Activated naive CD4-positive, alpha-beta T cell treated with anti-CD3 and anti-CD28 coated beads for 36 hours (primary cell): ENCODE measurements around the gene NDUFB6. TPM values are rescaled to one million over a fixed set of nuclear protein-coding genes. Genes with fewer than 3 reads are reported as not detected.
A peak's percentile ranks its signal among the peaks of the same experiment; 100 is the strongest.

ENCODE experiments used
- CTCF ChIA-PET: fragments of 350-600 bp; sonication (Branson Sonifier 250); formaldehyde crosslinking; loops from one replicate; lab custom pipeline; 2021; ENCODE audit warnings: antibody characterized with exemption; lab: Charles Lee
- DNase-seq: peaks from one replicate; pipeline ENCODE4 v3.0.0-alpha.2; 2020
- H3K27ac Mint-ChIP-seq: one replicate; pipeline ENCODE4 v1.8.0; 2021; ENCODE audit warnings: mild to moderate bottlenecking, mixed read lengths
- H3K27me3 Mint-ChIP-seq: one replicate; pipeline ENCODE4 v1.8.0; 2021; ENCODE audit warnings: low read depth, mixed read lengths
- H3K36me3 Mint-ChIP-seq: one replicate; pipeline ENCODE4 v1.8.0; 2021; ENCODE audit warnings: low read depth, mixed read lengths
- H3K4me1 Mint-ChIP-seq: one replicate; pipeline ENCODE4 v1.8.0; 2021; ENCODE audit warnings: low read depth, mixed read lengths
- H3K4me3 Mint-ChIP-seq: one replicate; pipeline ENCODE4 v1.8.0; 2021; ENCODE audit warnings: mild to moderate bottlenecking, moderate library complexity, mixed read lengths
- H3K9me3 Mint-ChIP-seq: one replicate; pipeline ENCODE4 v1.8.0; 2021; ENCODE audit warnings: mixed read lengths
- intact Hi-C: fragments of 100-400 bp; cut with micrococcal nuclease; formaldehyde crosslinking; loops from one replicate; pipeline ENCODE4 v1.15.1; 2023
- total RNA-seq, 2 experiments: library from RNA; stranded (reverse); gene quantifications; one replicate each; pipeline ENCODE4 v1.2.3, GENCODE V29; 2021

Gene NDUFB6
- total RNA-seq, 2 experiments from 2014 or later = 73.9 to 75.7 TPM

GRCh38 chr9:32584784-32585183 lies 11.8 kb upstream of the NDUFB6 start:
- Mint-ChIP-seq H3K36me3 (no peaks in the 10 kb centered on the region), H3K4me1 (no peaks in the 10 kb centered on the region), H3K4me3 (no peak overlapping the region), H3K27me3 (peaks cover 13% of the 10 kb centered on the region), H3K9me3 (no peaks in the 10 kb centered on the region), H3K27ac (no peak overlapping the region)
- intact Hi-C loops = no loop called here
- no peak for DNase-seq
- CTCF ChIA-PET = interaction anchor here (5.5 kb wide), 1 partner anchor 206 kb away, joined by 34 read pairs; no protein-coding TSS in a partner anchor

DNA sequence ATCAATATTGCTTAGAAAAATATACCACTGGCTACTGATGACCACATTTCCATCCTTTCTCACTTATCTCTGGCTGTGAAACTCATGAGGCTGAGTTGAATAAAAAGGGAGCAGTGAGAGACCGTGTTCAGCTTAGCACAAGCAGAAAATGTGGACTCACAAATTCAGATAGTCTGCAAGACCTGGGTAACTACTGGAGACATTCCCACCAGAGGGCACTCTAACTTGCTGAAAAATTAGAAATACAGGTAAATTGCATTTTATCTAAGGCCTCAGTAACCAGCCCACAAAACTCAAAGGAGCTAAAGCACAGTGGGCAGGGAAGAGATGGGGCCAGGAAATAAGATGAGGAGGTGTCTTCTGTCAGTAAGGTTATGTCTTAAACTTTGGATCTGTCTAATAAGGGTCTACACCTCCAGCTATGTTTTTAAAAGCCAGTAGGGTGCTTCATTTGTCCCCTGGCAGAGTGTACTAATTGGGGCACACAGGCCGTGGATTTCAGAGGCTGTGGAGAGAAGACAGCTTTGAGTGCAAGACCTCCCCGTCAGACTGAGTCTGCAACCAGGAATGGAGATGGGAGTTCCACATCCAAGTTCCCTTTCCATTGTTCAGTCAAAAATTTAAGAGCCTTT lies 8.7 kb upstream of the NDUFB6 start:
- intact Hi-C loops = loop anchor here (1.0 kb wide), 1 partner anchor 387 kb away; no protein-coding TSS in a partner anchor
- DNase-seq = peak; percentile 54
- H3K4me1 Mint-ChIP-seq = no peaks in the 10 kb centered on the region

DNA sequence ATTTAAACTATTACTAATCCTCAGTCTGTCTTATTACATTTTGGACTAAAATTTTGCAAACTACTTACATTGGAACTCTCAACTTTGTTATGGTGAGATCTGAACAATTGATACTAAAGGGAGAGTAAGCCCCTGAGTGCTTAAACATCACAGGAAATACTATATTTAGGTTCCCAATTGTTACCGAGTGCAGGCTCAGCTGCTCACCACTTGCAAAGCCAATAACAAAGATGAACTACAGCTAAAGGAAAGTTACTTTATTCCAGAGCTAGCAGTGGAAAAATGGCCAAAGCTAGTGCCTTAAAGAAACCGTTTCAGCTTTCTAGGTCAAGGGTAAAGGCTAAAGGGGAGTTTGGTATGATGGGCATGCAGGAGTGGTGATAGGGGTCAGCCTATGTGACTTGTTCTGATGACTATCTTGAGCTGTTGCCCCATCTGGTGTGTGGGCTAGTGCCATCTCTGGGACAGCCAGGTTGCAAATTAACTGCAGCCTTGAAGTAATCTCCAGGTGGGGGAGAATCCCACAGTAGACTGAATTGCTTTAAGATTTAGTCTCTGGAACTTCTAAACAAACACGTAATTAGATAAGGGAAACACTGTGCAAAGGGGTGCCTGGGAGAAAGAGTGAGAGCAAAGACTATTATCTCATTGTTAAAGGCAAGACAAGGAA lies 7.8 kb upstream of the NDUFB6 start:
- CTCF ChIA-PET = interaction anchor here (0.6 to 8.8 kb wide), 19 partner anchors 8 to 419 kb away, joined by 3 to 322 read pairs (median 5); partner anchors contain the start of genes ACO1, NDUFB6 and RIGI
- Mint-ChIP-seq H3K4me3 (no peak overlapping the region), H3K4me1 (no peaks in the 10 kb centered on the region), H3K36me3 (no peaks in the 10 kb centered on the region), H3K9me3 (no peaks in the 10 kb centered on the region), H3K27ac (no peak overlapping the region), H3K27me3 (peaks cover 15% of the 10 kb centered on the region)
- no peak for DNase-seq
- intact Hi-C loops = loop anchor here (1.0 kb wide), 1 partner anchor 388 kb away; no protein-coding TSS in a partner anchor

More for the DNA sequence above, 8.7 kb upstream of the NDUFB6 start:
- no peak overlapping the region for H3K4me3 Mint-ChIP-seq
- no peak overlapping the region for H3K27ac Mint-ChIP-seq
- peaks cover 19% of the 10 kb centered on the region for H3K27me3 Mint-ChIP-seq
- H3K9me3 Mint-ChIP-seq = no peaks in the 10 kb centered on the region
- H3K36me3 Mint-ChIP-seq = no peaks in the 10 kb centered on the region
- CTCF ChIA-PET = interaction anchor here (0.6 to 8.8 kb wide), 15 partner anchors 8 to 400 kb away, joined by 3 to 322 read pairs (median 4); partner anchors contain the start of genes ACO1 and NDUFB6

GRCh38 chr9:32579706-32580331 lies 6.9 kb upstream of the NDUFB6 start:
- intact Hi-C loops = loop anchor here (1.0 kb wide), 1 partner anchor 201 kb away; no protein-coding TSS in a partner anchor
- no peaks in the 10 kb centered on the region for H3K4me1 Mint-ChIP-seq
- H3K27ac Mint-ChIP-seq = no peak overlapping the region
- CTCF ChIA-PET = interaction anchor here (0.5 to 8.8 kb wide), 27 partner anchors 8 to 394 kb away, joined by 3 to 322 read pairs (median 4); partner anchors contain the start of genes ACO1 and RIGI
- no peak overlapping the region for H3K4me3 Mint-ChIP-seq
- H3K36me3 Mint-ChIP-seq = no peaks in the 10 kb centered on the region
- H3K27me3 Mint-ChIP-seq = peaks cover 13% of the 10 kb centered on the region
- H3K9me3 Mint-ChIP-seq = no peaks in the 10 kb centered on the region
- peak; percentile 89 for DNase-seq

DNA sequence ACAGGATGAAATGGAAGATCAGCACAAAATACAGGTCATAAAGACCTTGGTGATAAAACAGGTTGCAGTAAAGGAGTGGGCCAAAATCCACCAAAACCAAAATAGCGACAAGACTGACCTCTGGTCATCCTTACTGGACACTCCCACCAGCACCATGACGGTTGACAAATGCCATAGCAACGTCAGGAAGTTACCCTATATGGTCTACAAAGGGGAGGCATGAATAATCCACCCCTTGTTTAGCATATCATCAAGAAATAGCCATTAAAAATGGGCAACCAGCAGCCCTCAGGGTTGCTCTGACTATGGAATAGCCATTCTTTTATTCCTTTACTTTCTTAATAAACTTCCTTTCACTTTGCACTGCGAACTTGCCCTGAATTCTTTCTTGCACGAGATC lies 6.0 kb upstream of the NDUFB6 start:
- no peaks in the 10 kb centered on the region for H3K36me3 Mint-ChIP-seq
- H3K4me1 Mint-ChIP-seq = peaks cover 1% of the 10 kb centered on the region
- no peak overlapping the region for H3K27ac Mint-ChIP-seq
- no peaks in the 10 kb centered on the region for H3K9me3 Mint-ChIP-seq
- no peak for DNase-seq
- peaks cover 11% of the 10 kb centered on the region for H3K27me3 Mint-ChIP-seq
- CTCF ChIA-PET = interaction anchor here (0.7 to 8.8 kb wide), 18 partner anchors 9 to 395 kb away, joined by 3 to 322 read pairs (median 4); partner anchors contain the start of genes ACO1 and RIGI
- intact Hi-C loops = loop anchor here (1.0 kb wide), 1 partner anchor 200 kb away; no protein-coding TSS in a partner anchor
- H3K4me3 Mint-ChIP-seq = no peak overlapping the region

GRCh38 chr9:32577316-32577715 lies 4.4 kb upstream of the NDUFB6 start:
- no peak overlapping the region for H3K4me3 Mint-ChIP-seq
- CTCF ChIA-PET = interaction anchor here (8.8 kb wide), 1 partner anchor 200 kb away, joined by 322 read pairs; no protein-coding TSS in a partner anchor

GRCh38 chr9:32574858-32575257 lies 1.9 kb upstream of the NDUFB6 start:
- intact Hi-C loops = no loop called here
- Mint-ChIP-seq H3K4me1 (peaks cover 15% of the 10 kb centered on the region), H3K36me3 (peaks cover 8% of the 10 kb centered on the region), H3K27me3 (peaks cover 7% of the 10 kb centered on the region), H3K4me3 (no peak overlapping the region), H3K27ac (no peak overlapping the region), H3K9me3 (no peaks in the 10 kb centered on the region)
- CTCF ChIA-PET = interaction anchor here (0.6 to 4.0 kb wide), 5 partner anchors 17 to 238 kb away, joined by 3 to 90 read pairs (median 3); partner anchors contain the start of gene ACO1
- DNase-seq = no peak

More at GRCh38 chr9:32577316-32577715, 4.4 kb upstream of the NDUFB6 start:
- no peaks in the 10 kb centered on the region for H3K9me3 Mint-ChIP-seq
- DNase-seq = no peak
- peaks cover 3% of the 10 kb centered on the region for H3K4me1 Mint-ChIP-seq
- H3K36me3 Mint-ChIP-seq = peaks cover 3% of the 10 kb centered on the region
- no peak overlapping the region for H3K27ac Mint-ChIP-seq
- peaks cover 11% of the 10 kb centered on the region for H3K27me3 Mint-ChIP-seq
- intact Hi-C loops = no loop called here

DNA sequence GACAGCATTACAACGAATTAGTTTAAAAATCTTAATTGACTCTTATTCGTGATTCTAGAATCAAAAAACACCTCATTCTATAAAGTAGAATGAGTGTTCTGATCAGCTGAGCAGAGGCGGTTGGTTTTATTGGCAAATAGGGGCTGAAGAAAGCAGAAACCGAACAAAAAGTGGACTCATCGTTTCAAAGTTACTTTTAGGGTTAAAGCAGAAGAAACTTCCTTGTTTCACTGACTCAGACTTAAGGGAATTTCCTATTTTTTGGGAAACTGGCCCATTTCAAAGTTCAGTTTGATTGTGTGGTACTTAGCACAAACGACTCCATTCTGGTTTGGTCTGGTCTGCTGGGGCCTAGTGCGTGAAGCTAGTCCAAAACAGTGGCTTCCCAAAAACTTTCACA lies 862 bp upstream of the NDUFB6 start:
- H3K27ac Mint-ChIP-seq = peak overlapping the region; percentile 92
- no peaks in the 10 kb centered on the region for H3K9me3 Mint-ChIP-seq
- intact Hi-C loops = loop anchor here (1.0 to 2.0 kb wide), 6 partner anchors 141 to 690 kb away; partner anchors contain the start of genes ACO1, APTX, BAG1 and SMU1
- CTCF ChIA-PET = interaction anchor here (0.6 to 4.0 kb wide), 7 partner anchors 8 to 195 kb away, joined by 3 to 90 read pairs (median 15); partner anchors contain the start of genes ACO1 and RIGI
- H3K4me3 Mint-ChIP-seq = peak overlapping the region; percentile 88
- H3K27me3 Mint-ChIP-seq = peaks cover 2% of the 10 kb centered on the region
- peaks cover 16% of the 10 kb centered on the region for H3K4me1 Mint-ChIP-seq
- DNase-seq = no peak
- H3K36me3 Mint-ChIP-seq = peaks cover 8% of the 10 kb centered on the region

DNA sequence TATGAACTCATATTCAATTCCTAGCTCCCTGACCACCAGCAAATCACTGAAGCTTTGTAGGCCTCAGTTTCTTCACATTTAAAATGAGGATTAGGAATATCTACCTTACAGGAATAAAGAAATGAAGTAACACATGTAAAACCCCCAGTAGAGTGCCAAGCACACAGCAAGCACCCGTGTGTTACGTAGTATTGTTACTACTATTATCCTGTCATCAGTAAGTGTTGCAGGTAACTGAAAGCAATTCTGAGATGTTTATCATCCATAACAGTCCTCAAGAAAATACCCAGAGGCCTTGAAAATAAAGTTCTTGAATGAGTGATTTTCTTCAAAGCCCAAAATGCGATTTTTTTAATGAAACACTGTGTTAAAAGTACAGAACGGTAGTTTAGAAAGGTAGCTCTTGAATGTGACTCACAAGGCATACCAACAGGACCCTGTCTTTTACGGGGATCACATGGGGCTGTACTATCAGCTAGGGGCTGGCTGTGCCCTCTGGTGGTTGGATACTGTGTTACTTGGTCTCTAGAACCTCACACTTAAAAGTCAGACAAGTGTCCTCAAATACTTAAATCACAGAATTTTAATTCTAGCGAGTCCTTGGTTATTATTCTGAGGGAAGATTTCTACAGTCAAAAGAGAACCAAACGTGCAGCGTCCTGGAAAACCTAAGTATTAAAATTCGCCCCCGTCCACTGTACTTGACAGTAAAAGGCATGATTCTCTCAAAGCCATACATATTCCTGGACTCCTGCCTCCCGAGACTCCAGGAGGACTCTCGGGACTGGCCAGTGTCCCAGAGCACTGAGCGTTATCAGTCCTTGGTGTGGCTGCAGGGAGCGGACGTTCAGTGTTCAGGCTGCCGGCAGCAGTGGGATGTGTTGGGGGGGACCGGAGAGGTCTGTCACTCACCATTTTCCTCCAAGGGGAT lies 725 bp downstream of the NDUFB6 start:
- Mint-ChIP-seq H3K36me3 (peaks cover 14% of the 10 kb centered on the region), H3K27ac (peak overlapping the region; percentile 92), H3K27me3 (no peaks in the 10 kb centered on the region), H3K4me3 (peak overlapping the region; percentile 88), H3K4me1 (peaks cover 16% of the 10 kb centered on the region), H3K9me3 (no peaks in the 10 kb centered on the region)
- CTCF ChIA-PET = interaction anchor here (0.8 to 4.0 kb wide), 20 partner anchors 9 to 193 kb away, joined by 3 to 90 read pairs (median 5); partner anchors contain the start of genes ACO1, RIGI, SMIM27 and TOPORS
- peak; percentile 88 for DNase-seq
- intact Hi-C loops = loop anchor here (1.0 to 2.0 kb wide), 6 partner anchors 20 to 505 kb away; partner anchors contain the start of genes DNAJA1, RIGI, SMIM27 and SMU1

DNA sequence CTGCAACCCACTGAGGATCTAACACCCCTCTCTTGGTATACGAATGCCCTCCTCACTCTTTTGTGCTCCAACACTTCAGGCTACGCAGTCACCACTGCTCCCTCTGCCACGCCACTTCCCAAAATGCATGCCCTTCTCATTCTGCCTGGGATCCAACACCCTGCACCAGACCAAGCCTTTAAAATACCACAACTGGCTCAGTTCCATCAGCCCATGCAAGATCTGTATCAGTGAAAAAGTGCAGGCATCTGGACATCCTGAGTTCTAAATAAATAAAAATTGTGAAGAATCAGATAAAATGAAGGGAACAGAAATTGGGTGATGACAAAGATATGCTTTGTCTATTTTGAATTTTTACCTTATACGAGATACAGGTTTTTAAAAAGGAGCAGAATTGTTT lies 2.7 kb downstream of the NDUFB6 start:
- Mint-ChIP-seq H3K36me3 (peaks cover 21% of the 10 kb centered on the region), H3K9me3 (no peaks in the 10 kb centered on the region), H3K27me3 (no peaks in the 10 kb centered on the region), H3K4me1 (peaks cover 16% of the 10 kb centered on the region), H3K4me3 (no peak overlapping the region), H3K27ac (no peak overlapping the region)
- intact Hi-C loops = loop anchor here (1.0 kb wide), 1 partner anchor 11 kb away; no protein-coding TSS in a partner anchor
- no peak for DNase-seq
- CTCF ChIA-PET = no interaction called here

DNA sequence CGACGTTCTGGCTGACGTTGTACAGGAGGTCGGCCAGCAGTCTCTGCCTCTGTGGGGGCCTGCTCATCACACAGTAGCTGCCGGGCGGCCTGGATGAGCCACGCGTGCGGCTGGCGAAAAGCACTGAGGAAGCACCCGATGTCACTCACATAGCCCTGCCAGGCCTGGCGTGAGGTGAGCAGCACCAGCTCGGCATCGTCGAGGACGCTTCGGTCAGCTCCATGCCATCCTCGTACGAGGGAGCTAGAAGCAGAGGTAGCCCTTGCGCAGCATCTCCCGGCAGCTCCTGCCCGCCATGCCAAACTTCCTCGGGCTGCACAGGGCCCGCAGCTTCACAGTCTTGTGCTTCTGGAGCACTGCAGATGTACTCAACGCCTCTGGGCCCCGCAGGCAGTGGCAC lies 6.2 kb downstream of the NDUFB6 start:
- no peak overlapping the region for H3K4me3 Mint-ChIP-seq
- H3K27me3 Mint-ChIP-seq = no peaks in the 10 kb centered on the region
- CTCF ChIA-PET = interaction anchor here (0.5 to 1.7 kb wide), 3 partner anchors 12 to 41 kb away, joined by 3 to 8 read pairs (median 5); partner anchors contain the start of gene RIGI
- H3K36me3 Mint-ChIP-seq = peaks cover 18% of the 10 kb centered on the region
- H3K9me3 Mint-ChIP-seq = no peaks in the 10 kb centered on the region
- peaks cover 15% of the 10 kb centered on the region for H3K4me1 Mint-ChIP-seq
- H3K27ac Mint-ChIP-seq = no peak overlapping the region
- intact Hi-C loops = no loop called here
- DNase-seq = no peak
